Activated T-cell treated with anti-CD3 and anti-CD28 coated beads, Interleukin-2, amount 50 U/mL, for 4 hours (primary cell): ENCODE measurements around the gene TRAF3. TPM values are rescaled to one million over a fixed set of nuclear protein-coding genes. Genes with fewer than 3 reads are reported as not detected.

Source experiments
- ATAC-seq, 2 donors: fragments of 200-7000 bp; cut with Tn5 transposase; one replicate each; pipeline ENCODE4 v1.10.0; 2021
- DNase-seq: peaks from one replicate; pipeline ENCODE4 v3.0.0-alpha.2; 2020
- H3K27me3 Mint-ChIP-seq: one replicate; pipeline ENCODE4 v1.8.0; 2021; ENCODE audit warnings: low read depth, mixed read lengths
- H3K36me3 Mint-ChIP-seq: one replicate; pipeline ENCODE4 v1.8.0; 2022; ENCODE audit warnings: mixed read lengths; ENCODE audit not compliant: insufficient read depth
- H3K4me1 Mint-ChIP-seq: one replicate; pipeline ENCODE4 v1.8.0; 2021; ENCODE audit warnings: low read depth, mixed read lengths
- H3K4me3 Mint-ChIP-seq: one replicate; pipeline ENCODE4 v1.8.0; 2021; ENCODE audit warnings: mild to moderate bottlenecking, moderate library complexity, mixed read lengths
- H3K9me3 Mint-ChIP-seq: one replicate; pipeline ENCODE4 v1.8.0; 2021; ENCODE audit warnings: mixed read lengths
- total RNA-seq, 3 donors: library from RNA; stranded (reverse); gene quantifications; one replicate each; pipeline ENCODE4 v1.2.1, GENCODE V29; 2021

Gene TRAF3
- total RNA-seq, 3 donors from 2014 or later = 76.0 to 91.0 (median 78.1) TPM

- Mint-ChIP-seq H3K4me3 (no peak overlapping the region), H3K36me3 (no peaks in the 10 kb centered on the region), H3K9me3 (no peaks in the 10 kb centered on the region), H3K27me3 (no peaks in the 10 kb centered on the region), H3K4me1 (no peaks in the 10 kb centered on the region)
- no peak for ATAC-seq
- DNase-seq = no peak
These were observed 160.3 kb downstream of the TRAF3 start for GRCh38 chr14:102937331-102938175.

GRCh38 chr14:102938191-102938590 lies 160.9 kb downstream of the TRAF3 start:
- Mint-ChIP-seq H3K4me3 (no peak overlapping the region), H3K27me3 (no peaks in the 10 kb centered on the region), H3K9me3 (no peaks in the 10 kb centered on the region), H3K36me3 (no peaks in the 10 kb centered on the region), H3K4me1 (no peaks in the 10 kb centered on the region)
- DNase-seq (no peak), ATAC-seq (no peak)

- Mint-ChIP-seq H3K27me3 (no peaks in the 10 kb centered on the region), H3K36me3 (no peaks in the 10 kb centered on the region), H3K4me3 (no peak overlapping the region), H3K9me3 (no peaks in the 10 kb centered on the region), H3K4me1 (no peaks in the 10 kb centered on the region)
- DNase-seq = no peak
- no peak for ATAC-seq
These were observed 162.1 kb downstream of the TRAF3 start for GRCh38 chr14:102939329-102939728.

- Mint-ChIP-seq H3K27me3 (no peaks in the 10 kb centered on the region), H3K9me3 (no peaks in the 10 kb centered on the region), H3K36me3 (no peaks in the 10 kb centered on the region), H3K4me3 (no peak overlapping the region), H3K4me1 (no peaks in the 10 kb centered on the region)
- DNase-seq (no peak), ATAC-seq (no peak)
These were observed 162.7 kb downstream of the TRAF3 start for GRCh38 chr14:102939820-102940561.

- no peaks in the 10 kb centered on the region for H3K9me3 Mint-ChIP-seq
- DNase-seq (no peak), ATAC-seq (no peak)
- H3K4me1 Mint-ChIP-seq = no peaks in the 10 kb centered on the region
- no peaks in the 10 kb centered on the region for H3K27me3 Mint-ChIP-seq
- H3K36me3 Mint-ChIP-seq = no peaks in the 10 kb centered on the region
- no peak overlapping the region for H3K4me3 Mint-ChIP-seq
These were observed 163.6 kb downstream of the TRAF3 start for GRCh38 chr14:102940729-102941362.

- H3K4me3 Mint-ChIP-seq = no peak overlapping the region
- H3K4me1 Mint-ChIP-seq = no peaks in the 10 kb centered on the region
- no peaks in the 10 kb centered on the region for H3K27me3 Mint-ChIP-seq
- ATAC-seq (no peak), DNase-seq (no peak)
- no peaks in the 10 kb centered on the region for H3K9me3 Mint-ChIP-seq
- no peaks in the 10 kb centered on the region for H3K36me3 Mint-ChIP-seq
These were observed 164.3 kb downstream of the TRAF3 start for GRCh38 chr14:102941419-102942011.

GRCh38 chr14:102942069-102942468 lies 164.8 kb downstream of the TRAF3 start:
- ATAC-seq (no peak), DNase-seq (no peak)
- Mint-ChIP-seq H3K9me3 (no peaks in the 10 kb centered on the region), H3K36me3 (no peaks in the 10 kb centered on the region), H3K4me3 (no peak overlapping the region), H3K4me1 (peaks cover under 1% of the 10 kb centered on the region), H3K27me3 (no peaks in the 10 kb centered on the region)

- DNase-seq (no peak), ATAC-seq (no peak)
- H3K4me3 Mint-ChIP-seq = no peak overlapping the region
- H3K4me1 Mint-ChIP-seq = peaks cover 4% of the 10 kb centered on the region
- H3K27me3 Mint-ChIP-seq = no peaks in the 10 kb centered on the region
- H3K36me3 Mint-ChIP-seq = no peaks in the 10 kb centered on the region
- H3K9me3 Mint-ChIP-seq = no peaks in the 10 kb centered on the region
These were observed 166.2 kb downstream of the TRAF3 start for GRCh38 chr14:102943454-102943853.

- no peaks in the 10 kb centered on the region for H3K27me3 Mint-ChIP-seq
- ATAC-seq (no peak), DNase-seq (no peak)
- H3K9me3 Mint-ChIP-seq = no peaks in the 10 kb centered on the region
- H3K36me3 Mint-ChIP-seq = no peaks in the 10 kb centered on the region
- H3K4me3 Mint-ChIP-seq = no peak overlapping the region
- peaks cover 7% of the 10 kb centered on the region for H3K4me1 Mint-ChIP-seq
These were observed 166.7 kb downstream of the TRAF3 start for GRCh38 chr14:102943979-102944378.

- H3K36me3 Mint-ChIP-seq = no peaks in the 10 kb centered on the region
- no peak for ATAC-seq
- H3K27me3 Mint-ChIP-seq = no peaks in the 10 kb centered on the region
- no peaks in the 10 kb centered on the region for H3K9me3 Mint-ChIP-seq
- no peak for DNase-seq
- H3K4me3 Mint-ChIP-seq = no peak overlapping the region
- peaks cover 14% of the 10 kb centered on the region for H3K4me1 Mint-ChIP-seq
These were observed 167.4 kb downstream of the TRAF3 start for GRCh38 chr14:102944448-102945330.

- DNase-seq = no peak
- ATAC-seq = no peak
- Mint-ChIP-seq H3K27me3 (no peaks in the 10 kb centered on the region), H3K9me3 (no peaks in the 10 kb centered on the region), H3K4me3 (no peak overlapping the region), H3K4me1 (peaks cover 14% of the 10 kb centered on the region), H3K36me3 (no peaks in the 10 kb centered on the region)
These were observed 168.3 kb downstream of the TRAF3 start for GRCh38 chr14:102945346-102946130.

GRCh38 chr14:102947321-102948103 lies 170.3 kb downstream of the TRAF3 start:
- Mint-ChIP-seq H3K27me3 (no peaks in the 10 kb centered on the region), H3K36me3 (no peaks in the 10 kb centered on the region), H3K9me3 (no peaks in the 10 kb centered on the region), H3K4me3 (no peak overlapping the region), H3K4me1 (peaks cover 14% of the 10 kb centered on the region)
- ATAC-seq = no peak
- no peak for DNase-seq
